K562 (cell line): Measurements from ENCODE around the gene ZFYVE16.

Experiments used
- ETS1 ChIP-seq: conservative IDR thresholded peaks from 2 replicates; pipeline ENCODE4 v1.6.1; 2011; ENCODE audit warnings: low read depth, mild to moderate bottlenecking, low read length; ENCODE audit not compliant: control insufficient read depth
- EZH2 ChIP-seq: IDR thresholded peaks from 2 replicates; pipeline ENCODE4 v1.6.1; 2012; ENCODE audit warnings: low read depth, mild to moderate bottlenecking, inconsistent platforms, low read length, borderline replicate concordance
- JUND ChIP-seq, 2 experiments: IDR thresholded peaks; 2 replicates in 1 of 2; 3 replicates in 1 of 2; pipeline ENCODE4 v1.6.1; 2011; ENCODE audit warnings: borderline replicate concordance in 2 of 2, low read depth in 2 of 2, low read length in 2 of 2, improper control_type of control experiment in 1 of 2, missing biosample characterization in 1 of 2, missing genetic modification characterization in 1 of 2, missing genetic modification reagents in 1 of 2
- POLR2A ChIP-seq: fragments of 450-650 bp; conservative IDR thresholded peaks from 2 replicates; pipeline ENCODE4 v1.6.1; 2016
- RAD21 ChIP-seq, 2 experiments: fragments of 250-450 bp in 1 of 2; fragments of 450-650 bp in 1 of 2; sonication (Bioruptor Pico) in 1 of 2; formaldehyde crosslinking in 1 of 2; IDR thresholded peaks in 1 of 2; conservative IDR thresholded peaks in 1 of 2; 2 replicates each; pipeline versions ENCODE4 v1.4.0 to v1.8.0; 2020 to 2022; ENCODE audit warnings: mild to moderate bottlenecking in 2 of 2, moderate library complexity in 1 of 2
- YY1 ChIP-seq, 3 experiments: IDR thresholded peaks; 2 replicates each; pipeline ENCODE4 v1.6.1; 2011; ENCODE audit warnings: low read length in 2 of 3, mild to moderate bottlenecking in 2 of 3, moderate library complexity in 2 of 3, borderline replicate concordance in 1 of 3, control low read depth in 1 of 3, low read depth in 1 of 3; ENCODE audit not compliant: insufficient read depth in 3 of 3, insufficient replicate concordance in 2 of 3, control insufficient read depth in 1 of 3, insufficient read length in 1 of 3; ENCODE audit errors: extremely low read depth in 1 of 3
- ZFP30 ChIP-seq: fragments of 250-450 bp; sonication (Bioruptor Pico); IDR thresholded peaks from 2 replicates; pipeline ENCODE4 v1.8.0; 2022; ENCODE audit warnings: moderate library complexity, mild to moderate bottlenecking, inconsistent platforms, borderline replicate concordance
- ZNF146 ChIP-seq: IDR thresholded peaks from one replicate; pipeline ENCODE4 v1.6.1; 2018; ENCODE audit warnings: missing compliant biosample characterization; ENCODE audit not compliant: unreplicated experiment

- no peak for TF ChIP-seq ZFP30
- no peak for TF ChIP-seq EZH2
- TF ChIP-seq YY1 (IDR thresholded peaks at IDR 0.05; ENCODE audit: borderline replicate concordance in 1 of 3, control insufficient read depth in 1 of 3, extremely low read depth in 1 of 3, insufficient read depth in 3 of 3, insufficient read length in 1 of 3, insufficient replicate concordance in 2 of 3, low read depth in 1 of 3, low read length in 2 of 3), result no peak
- no peak for TF ChIP-seq JUND (IDR thresholded peaks at IDR 0.05; ENCODE audit: borderline replicate concordance, low read depth, low read length)
- TF ChIP-seq JUND (tag; IDR thresholded peaks at IDR 0.05; ENCODE audit: borderline replicate concordance, low read depth, low read length), result no peak
- TF ChIP-seq ZNF146 (CRISPR knock-in tag), result no peak
- TF ChIP-seq RAD21 (CRISPR knock-in tag; conservative IDR thresholded peaks at IDR 0.05 in 1 of 2, IDR thresholded peaks at IDR 0.05 in 1 of 2), result no peak
- no peak for TF ChIP-seq POLR2A
- no peak for TF ChIP-seq ETS1
These were observed 97.0 kb downstream of the ZFYVE16 start for GRCh38 chr5:80504833-80505232.
